Mesothelial cell of epicardium (in vitro differentiated cells): Measurements from ENCODE around the gene CRELD2. TPM values are rescaled to one million over a fixed set of nuclear protein-coding genes. Genes with fewer than 3 reads are reported as not detected.

Experiments used
- DNase-seq, 2 experiments: peaks; one replicate each; pipeline ENCODE4 v3.0.0; 2021; ENCODE audit warnings: low spot score in 2 of 2; ENCODE audit not compliant: unreplicated experiment in 2 of 2
- H3K27ac Mint-ChIP-seq: 2 replicates; pipeline ENCODE4 v1.8.0; 2021; ENCODE audit warnings: mixed read lengths
- H3K27me3 Mint-ChIP-seq: 2 replicates; pipeline ENCODE4 v1.8.0; 2021; ENCODE audit warnings: low read depth, mixed read lengths
- H3K36me3 Mint-ChIP-seq: 2 replicates; pipeline ENCODE4 v1.8.0; 2021; ENCODE audit warnings: mixed read lengths
- H3K4me1 Mint-ChIP-seq: 2 replicates; pipeline ENCODE4 v1.8.0; 2021; ENCODE audit warnings: mixed read lengths
- H3K4me3 Mint-ChIP-seq: 2 replicates; pipeline ENCODE4 v1.8.0; 2021; ENCODE audit warnings: mild to moderate bottlenecking, moderate library complexity, mixed read lengths
- H3K9me3 Mint-ChIP-seq: 2 replicates; pipeline ENCODE4 v1.8.0; 2021; ENCODE audit warnings: mixed read lengths
- total RNA-seq: library from RNA; stranded (reverse); gene quantifications from 3 replicates; pipeline ENCODE4 v1.2.1, GENCODE V29; 2021
- TF ChIP-seq, protein P1 (sequence below): fragments of 200-600 bp; sonication (generic); IDR thresholded peaks from one replicate; pipeline ENCODE4 v1.5.0; 2021; ENCODE audit warnings: antibody characterized with exemption; ENCODE audit not compliant: unreplicated experiment

Gene CRELD2
- total RNA-seq, 1 donor from 2014 or later: 41.4 TPM

DNA sequence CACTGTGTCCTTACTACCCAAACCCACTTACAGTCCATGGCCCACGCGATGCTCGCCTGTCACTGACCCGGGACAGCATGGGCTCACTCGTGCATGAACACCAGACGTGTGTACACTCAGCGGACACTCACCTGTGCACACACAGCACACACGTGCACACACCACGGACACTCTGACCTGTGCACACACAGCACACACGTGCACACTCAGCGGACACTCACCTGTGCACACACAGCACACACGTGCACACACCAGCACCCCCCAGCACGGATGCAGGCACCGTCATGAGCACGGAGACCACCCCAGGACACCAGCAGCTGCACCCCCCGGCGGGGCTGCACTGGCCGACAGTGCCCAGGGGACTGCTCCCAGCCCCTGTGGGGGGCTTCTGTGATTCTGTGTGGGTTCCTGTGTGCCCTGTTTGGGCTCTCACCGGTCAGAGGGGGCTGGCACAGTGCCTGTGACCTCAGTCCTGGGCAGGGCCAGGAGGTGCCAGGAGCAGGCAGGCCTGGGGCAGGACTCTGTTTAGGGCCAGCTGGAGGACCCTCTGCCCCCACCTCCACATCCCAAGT is 20.2 kb downstream of the CRELD2 start:
- Mint-ChIP-seq H3K27me3 (no peaks in the 10 kb centered on the region), H3K27ac (no peak overlapping the region), H3K4me3 (no peak overlapping the region), H3K4me1 (peaks cover 16% of the 10 kb centered on the region), H3K36me3 (no peaks in the 10 kb centered on the region), H3K9me3 (no peaks in the 10 kb centered on the region)
- TF ChIP-seq, protein P1, sequence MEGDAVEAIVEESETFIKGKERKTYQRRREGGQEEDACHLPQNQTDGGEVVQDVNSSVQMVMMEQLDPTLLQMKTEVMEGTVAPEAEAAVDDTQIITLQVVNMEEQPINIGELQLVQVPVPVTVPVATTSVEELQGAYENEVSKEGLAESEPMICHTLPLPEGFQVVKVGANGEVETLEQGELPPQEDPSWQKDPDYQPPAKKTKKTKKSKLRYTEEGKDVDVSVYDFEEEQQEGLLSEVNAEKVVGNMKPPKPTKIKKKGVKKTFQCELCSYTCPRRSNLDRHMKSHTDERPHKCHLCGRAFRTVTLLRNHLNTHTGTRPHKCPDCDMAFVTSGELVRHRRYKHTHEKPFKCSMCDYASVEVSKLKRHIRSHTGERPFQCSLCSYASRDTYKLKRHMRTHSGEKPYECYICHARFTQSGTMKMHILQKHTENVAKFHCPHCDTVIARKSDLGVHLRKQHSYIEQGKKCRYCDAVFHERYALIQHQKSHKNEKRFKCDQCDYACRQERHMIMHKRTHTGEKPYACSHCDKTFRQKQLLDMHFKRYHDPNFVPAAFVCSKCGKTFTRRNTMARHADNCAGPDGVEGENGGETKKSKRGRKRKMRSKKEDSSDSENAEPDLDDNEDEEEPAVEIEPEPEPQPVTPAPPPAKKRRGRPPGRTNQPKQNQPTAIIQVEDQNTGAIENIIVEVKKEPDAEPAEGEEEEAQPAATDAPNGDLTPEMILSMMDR: no peak
- no peak for DNase-seq

DNA sequence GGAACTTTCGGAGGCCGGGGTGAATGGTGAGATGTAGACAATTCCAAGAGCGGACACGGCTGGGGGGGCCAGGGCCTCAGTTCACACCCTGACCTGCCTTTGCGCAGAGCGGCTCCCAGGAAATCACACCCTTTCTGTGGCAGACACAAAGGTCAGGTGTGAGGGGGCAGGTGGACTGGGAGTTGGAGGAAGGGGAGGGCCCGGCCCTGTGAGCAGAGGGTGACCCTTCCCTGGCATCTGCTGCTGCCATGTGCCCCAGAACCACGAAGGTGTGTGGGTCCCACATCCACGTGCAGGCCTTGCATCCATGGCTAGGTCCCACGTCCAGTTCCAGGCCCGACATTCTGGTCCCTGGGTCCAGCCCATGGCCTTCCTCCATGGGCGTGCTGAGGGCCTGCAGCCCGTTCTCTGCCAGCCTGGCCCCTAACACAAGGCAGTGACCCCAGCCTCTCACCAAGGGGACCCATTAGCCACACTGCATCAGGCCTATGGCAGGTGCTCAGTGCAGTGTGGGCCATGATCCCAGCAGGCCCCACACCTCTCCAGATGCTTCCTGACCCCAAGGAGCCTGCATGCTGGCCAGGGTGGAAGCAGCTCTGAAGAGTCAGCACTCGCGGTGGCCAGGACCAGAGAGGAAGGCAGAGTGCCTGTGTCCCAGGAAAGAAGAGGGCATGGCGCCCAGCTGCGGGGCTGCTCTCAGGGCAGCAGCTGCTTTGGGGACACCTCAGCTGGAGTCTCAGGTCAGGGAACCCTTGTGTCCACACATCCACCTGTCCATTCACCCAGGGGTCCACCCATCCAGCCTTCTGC is 23.3 kb downstream of the CRELD2 start:
- TF ChIP-seq, protein P1: no peak
- Mint-ChIP-seq H3K27ac (no peak overlapping the region), H3K4me1 (peaks cover 26% of the 10 kb centered on the region), H3K4me3 (no peak overlapping the region), H3K9me3 (no peaks in the 10 kb centered on the region), H3K27me3 (no peaks in the 10 kb centered on the region), H3K36me3 (no peaks in the 10 kb centered on the region)
- DNase-seq: no peak

DNA sequence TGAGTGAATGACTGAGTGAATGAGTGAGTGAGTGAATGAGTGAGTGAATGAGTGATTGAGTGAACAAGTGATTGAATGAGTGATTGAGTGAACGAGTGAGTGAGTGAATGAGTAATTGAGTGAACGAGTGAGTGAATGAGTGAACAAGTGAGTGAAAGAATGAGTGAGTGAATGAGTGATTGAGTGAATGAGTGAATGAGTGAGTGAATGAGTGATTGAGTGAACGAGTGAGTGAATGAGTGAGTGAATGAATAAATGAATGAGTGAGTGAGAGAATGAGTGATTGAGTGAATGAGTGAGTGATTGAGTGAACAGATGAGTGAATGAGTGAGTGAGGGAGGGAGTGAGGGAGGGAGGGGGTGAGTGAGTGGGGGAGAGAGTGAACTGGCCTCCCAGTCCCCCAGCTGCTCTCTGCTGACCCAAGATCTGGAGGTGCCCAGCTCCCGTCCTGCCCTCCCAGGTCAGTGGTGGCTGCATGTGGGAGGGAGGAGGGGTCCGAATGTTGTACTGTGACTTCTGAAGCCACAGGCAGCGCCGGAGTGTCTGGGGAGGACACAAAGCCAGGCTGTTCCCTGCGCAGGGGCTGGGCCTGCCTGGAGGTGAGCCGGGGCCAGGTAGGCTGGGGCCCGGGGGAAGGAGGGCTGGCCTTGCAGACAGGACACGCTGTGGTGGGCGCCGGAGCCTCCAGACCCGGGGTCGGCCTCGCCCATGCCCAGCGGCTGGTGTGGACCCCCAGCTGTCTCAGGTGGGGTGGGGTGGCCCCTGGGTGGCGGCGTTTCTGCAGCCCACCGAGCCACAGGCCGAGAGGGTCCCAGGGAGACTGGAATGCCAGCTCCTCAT is 24.4 kb downstream of the CRELD2 start:
- Mint-ChIP-seq H3K27me3 (no peaks in the 10 kb centered on the region), H3K27ac (no peak overlapping the region), H3K36me3 (no peaks in the 10 kb centered on the region), H3K4me3 (no peak overlapping the region), H3K9me3 (no peaks in the 10 kb centered on the region), H3K4me1 (peaks cover 26% of the 10 kb centered on the region)
- no peak for DNase-seq
- TF ChIP-seq, protein P1: no peak

DNA sequence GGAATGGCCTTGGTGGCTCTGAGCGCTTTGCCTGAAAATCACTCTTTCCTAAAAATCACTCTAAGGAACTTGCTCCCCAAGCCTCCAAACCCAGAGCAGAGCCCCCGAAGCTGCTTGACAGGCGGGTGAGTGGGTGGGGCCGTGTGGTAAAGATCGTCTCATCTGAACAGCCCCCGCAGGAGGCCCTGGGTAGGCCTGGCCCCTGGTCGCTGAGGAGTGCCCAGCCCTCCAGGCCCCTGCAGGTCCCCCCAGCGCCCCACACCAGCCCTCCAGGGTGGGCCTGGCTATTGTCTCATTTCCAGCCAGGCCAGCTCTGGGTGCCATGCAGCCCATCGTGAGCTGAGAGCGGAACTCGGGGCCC is 25.0 kb downstream of the CRELD2 start:
- no peak for DNase-seq
- Mint-ChIP-seq H3K9me3 (no peaks in the 10 kb centered on the region), H3K4me3 (no peak overlapping the region), H3K36me3 (no peaks in the 10 kb centered on the region), H3K27me3 (no peaks in the 10 kb centered on the region), H3K4me1 (peaks cover 28% of the 10 kb centered on the region), H3K27ac (peak overlapping the region; percentile 4)
- TF ChIP-seq, protein P1: no peak

DNA sequence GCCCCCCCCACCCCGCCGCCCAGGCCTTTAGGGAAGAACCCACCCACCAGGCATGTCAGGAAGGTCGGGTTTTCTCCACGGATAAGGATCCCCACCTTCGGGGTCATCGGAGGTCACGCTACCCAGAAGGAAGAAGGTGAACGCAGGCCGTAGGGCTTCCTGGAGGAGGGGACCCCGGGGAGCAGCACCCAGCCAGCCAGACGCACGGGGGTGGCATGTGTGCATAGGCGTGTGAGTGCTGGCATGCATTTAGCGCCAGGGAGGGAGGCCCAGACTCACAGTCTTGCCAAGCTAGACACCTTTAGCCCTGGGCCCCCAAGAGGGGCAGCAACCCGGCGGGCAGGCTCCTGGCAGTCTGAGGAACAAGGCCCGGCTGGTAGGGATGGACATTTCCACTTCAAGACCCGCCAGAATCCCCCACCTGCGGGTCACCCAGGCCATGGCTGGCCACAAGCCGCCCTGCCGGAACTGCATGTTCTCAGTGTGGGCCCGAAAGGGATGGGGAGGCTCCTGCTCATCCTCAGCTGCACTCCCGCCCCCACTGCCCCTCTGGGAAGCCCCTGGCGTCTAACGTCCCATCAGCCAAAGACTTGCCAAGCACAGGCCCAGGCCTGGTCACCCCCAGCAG is 25.5 kb downstream of the CRELD2 start:
- Mint-ChIP-seq H3K4me1 (peaks cover 30% of the 10 kb centered on the region), H3K9me3 (no peaks in the 10 kb centered on the region), H3K27ac (peak overlapping the region; percentile 4), H3K36me3 (no peaks in the 10 kb centered on the region), H3K27me3 (no peaks in the 10 kb centered on the region), H3K4me3 (no peak overlapping the region)
- TF ChIP-seq, protein P1: no peak
- DNase-seq: no peak
